DOHH2 (cell line): ENCODE data around the gene ZNF169.
"Not testable (repeated sequence)": the region's sequence is repeated elsewhere in the genome, so short reads cannot be mapped to it uniquely, and the experiment has no call there.

Source experiments
- CTCF ChIP-seq: fragments of 200-600 bp; sonication (generic); IDR thresholded peaks from one replicate; pipeline ENCODE4 v1.5.1; 2014; ENCODE audit warnings: antibody characterized with exemption, mild to moderate bottlenecking, low read depth, low read length; ENCODE audit not compliant: poor library complexity, severe bottlenecking
- EZH2phosphoT487 ChIP-seq: fragments of 200-600 bp; sonication (generic); IDR thresholded peaks from 2 replicates; pipeline ENCODE4 v1.6.1; 2017; ENCODE audit warnings: borderline replicate concordance, mild to moderate bottlenecking, antibody characterized with exemption, low read length, moderate library complexity, mixed read lengths

- TF ChIP-seq CTCF, EZH2phosphoT487: not testable (repeated sequence)
These were observed 59.0 kb downstream of the ZNF169 start for GRCh38 chr9:94317949-94318657.
